SKM-1 (cell line): ENCODE data around the gene CCL13.
"Not testable (repeated sequence)": the region's sequence is repeated elsewhere in the genome, so short reads cannot be mapped to it uniquely, and the experiment has no call there.

ENCODE experiments used
- DNase-seq: peaks from one replicate; lab custom pipeline; 2025; ENCODE audit not compliant: unreplicated experiment; lab: John Stamatoyannopoulos, UW

The CCL13 gene

GRCh38 chr17:34356194-34356593 lies at the start of gene CCL13:
TSS of gene CCL13 (plus strand) at chr17:34356480. CDS start at chr17:34356527, 47 bp downstream.
- DNase-seq = no peak

- DNase-seq = no peak
Observed at GRCh38 chr17:34307110-34307509, 49.2 kb upstream of the CCL13 start.

- no peak for DNase-seq
Observed at GRCh38 chr17:34308371-34308770, 47.9 kb upstream of the CCL13 start.

GRCh38 chr17:34311291-34311690 lies 45.0 kb upstream of the CCL13 start:
- no peak for DNase-seq

- no peak for DNase-seq
Observed at GRCh38 chr17:34312080-34312479, 44.2 kb upstream of the CCL13 start.

GRCh38 chr17:34313164-34313563 lies 43.1 kb upstream of the CCL13 start:
- no peak for DNase-seq

- no peak for DNase-seq
Observed at GRCh38 chr17:34314279-34314678, 42.0 kb upstream of the CCL13 start.

- no peak for DNase-seq
Observed at GRCh38 chr17:34318474-34318873, 37.8 kb upstream of the CCL13 start.

- DNase-seq = no peak
Observed at GRCh38 chr17:34319039-34319483, 37.2 kb upstream of the CCL13 start, which contains the start of gene CCL8. TSS of gene CCL8 (plus strand) at chr17:34319435. CDS start at chr17:34319502, 67 bp downstream.

- no peak for DNase-seq
Observed at GRCh38 chr17:34321964-34322363, 34.3 kb upstream of the CCL13 start.

- DNase-seq = not testable (repeated sequence)
Observed at GRCh38 chr17:34327580-34327979, 28.7 kb upstream of the CCL13 start.

GRCh38 chr17:34337701-34338100 lies 18.6 kb upstream of the CCL13 start:
- no peak for DNase-seq

- DNase-seq = no peak
Observed at GRCh38 chr17:34339138-34339770, 17.0 kb upstream of the CCL13 start.

- DNase-seq = no peak
Observed at GRCh38 chr17:34341916-34342315, 14.4 kb upstream of the CCL13 start.

GRCh38 chr17:34347063-34347462 lies 9.2 kb upstream of the CCL13 start:
- no peak for DNase-seq

- DNase-seq = no peak
Observed at GRCh38 chr17:34349751-34350150, 6.5 kb upstream of the CCL13 start.

GRCh38 chr17:34351096-34351495 lies 5.2 kb upstream of the CCL13 start:
- no peak for DNase-seq

- DNase-seq = no peak
Observed at GRCh38 chr17:34352191-34352590, 4.1 kb upstream of the CCL13 start.

GRCh38 chr17:34354637-34355036 lies 1.6 kb upstream of the CCL13 start:
- DNase-seq = no peak

- no peak for DNase-seq
Observed at GRCh38 chr17:34357398-34357797, 1.1 kb downstream of the CCL13 start.

GRCh38 chr17:34358631-34359030 lies 2.4 kb downstream of the CCL13 start:
- DNase-seq = no peak

GRCh38 chr17:34360601-34361270 lies 4.5 kb downstream of the CCL13 start:
- no peak for DNase-seq
